GM21717 (cell line): Measurements from ENCODE around the gene HPSE2.

Experiments used
- ATAC-seq: cut with Tn5 transposase; IDR thresholded peaks from one replicate; pipeline ENCODE4 v1.9.1; 2021; ENCODE audit warnings: mild to moderate bottlenecking, moderate library complexity; ENCODE audit not compliant: unreplicated experiment

Gene HPSE2

DNA sequence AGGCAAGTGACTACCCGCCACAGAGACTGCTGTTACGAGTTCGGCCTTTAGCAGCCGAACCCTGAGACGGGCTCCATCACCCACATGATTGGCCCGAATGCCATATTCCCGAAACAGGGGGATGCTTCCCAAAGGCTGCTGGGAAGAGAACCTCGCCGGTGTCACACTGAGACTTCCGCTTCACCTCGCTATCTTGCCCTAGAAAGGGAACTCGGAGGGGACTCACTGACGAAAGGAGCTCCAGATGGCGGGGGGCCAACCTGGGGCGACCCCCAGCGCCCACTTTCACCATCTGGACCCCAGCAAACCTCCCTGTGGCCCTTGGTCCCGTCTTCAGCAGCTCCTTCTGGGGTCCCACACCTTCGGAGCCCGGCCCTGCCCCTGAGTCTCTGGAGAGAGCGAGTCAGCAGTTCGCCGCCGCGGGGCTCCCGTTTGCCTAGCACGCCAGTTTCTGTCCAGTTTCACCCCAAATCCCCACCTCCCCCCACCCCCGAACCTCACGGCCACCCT lies 789.4 kb downstream of the HPSE2 start:
- ATAC-seq: peak; percentile 26

DNA sequence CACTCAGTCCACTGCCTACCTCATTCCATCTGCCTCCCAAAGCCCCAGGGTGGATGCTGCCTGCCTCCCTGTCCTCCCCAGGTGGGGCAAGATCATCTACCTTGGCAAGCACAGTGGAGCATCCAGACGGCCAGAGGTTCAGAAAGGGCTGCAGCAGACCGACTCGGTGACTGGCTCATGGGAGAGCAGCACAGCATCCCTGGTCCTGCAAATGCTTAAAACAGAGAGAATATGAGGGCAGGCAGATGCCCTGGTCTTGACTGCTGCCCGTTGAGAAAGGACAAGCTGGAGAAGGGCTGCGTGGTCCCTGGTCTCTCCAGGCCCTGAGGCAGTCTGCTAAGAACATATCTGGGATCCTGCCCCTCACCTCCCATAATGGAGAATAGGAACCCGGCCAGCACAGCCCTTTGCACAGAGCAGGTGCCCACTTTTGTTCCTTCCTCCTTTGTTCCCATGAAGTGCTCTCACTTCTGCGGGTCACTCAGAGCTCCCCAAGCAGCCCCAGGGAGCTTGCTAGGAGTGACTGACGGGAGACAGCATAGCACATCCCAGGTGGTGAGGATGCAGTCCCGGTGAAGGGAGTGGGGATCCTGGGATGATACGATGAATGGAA lies 790.3 kb downstream of the HPSE2 start:
- no peak for ATAC-seq

DNA sequence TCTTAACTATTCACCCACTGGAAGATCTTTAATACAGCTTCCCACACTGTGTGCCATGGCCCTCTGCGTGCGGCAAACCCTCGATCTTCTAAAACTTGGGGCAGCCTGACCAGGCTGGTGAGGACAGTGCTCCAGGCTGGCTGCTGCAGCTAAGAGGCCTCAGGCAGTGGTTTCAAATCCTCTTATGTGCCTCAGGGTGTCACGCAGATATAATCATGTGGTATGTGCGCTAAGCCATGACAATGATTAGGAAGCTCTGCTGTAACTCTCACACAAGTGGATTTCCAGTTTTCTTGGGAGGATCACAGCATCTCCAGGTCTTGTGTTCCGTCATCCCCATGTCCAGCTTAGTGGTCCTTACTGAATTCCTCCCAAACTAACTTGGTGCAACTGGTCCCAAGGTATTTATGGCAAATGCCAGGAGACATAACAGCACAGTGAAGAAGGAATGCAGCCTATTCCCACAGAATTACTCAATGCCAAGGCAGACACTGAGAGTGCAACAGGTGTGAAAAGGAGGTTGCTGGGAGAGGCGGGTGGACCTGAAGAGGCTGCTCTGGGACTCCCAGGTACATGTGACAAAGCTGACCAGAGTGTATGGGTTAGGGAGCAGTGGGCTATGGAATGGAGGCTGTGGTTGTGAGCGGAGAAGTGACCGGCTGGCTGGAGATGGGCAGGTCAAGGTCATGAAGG lies 791.2 kb downstream of the HPSE2 start:
- no peak for ATAC-seq

DNA sequence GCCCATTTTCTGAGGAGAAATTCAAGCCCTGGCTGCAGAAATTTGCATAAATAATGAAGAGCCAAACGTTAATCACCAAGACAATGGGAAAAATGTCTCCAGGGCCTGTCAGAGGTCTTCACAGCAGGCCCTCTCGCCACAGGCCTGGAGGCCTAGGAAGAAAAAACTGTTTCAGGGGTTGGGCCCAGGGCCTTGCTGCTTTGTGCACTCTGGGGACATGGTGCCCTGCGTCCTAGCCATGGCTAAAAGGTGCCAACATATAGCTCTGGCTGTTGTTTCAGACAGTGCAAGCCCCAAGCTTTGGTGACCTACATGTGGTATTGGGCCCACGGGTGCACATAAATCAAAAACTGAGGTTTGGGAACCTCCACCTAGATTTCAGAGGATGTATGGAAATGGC lies 796.9 kb downstream of the HPSE2 start:
- no peak for ATAC-seq

DNA sequence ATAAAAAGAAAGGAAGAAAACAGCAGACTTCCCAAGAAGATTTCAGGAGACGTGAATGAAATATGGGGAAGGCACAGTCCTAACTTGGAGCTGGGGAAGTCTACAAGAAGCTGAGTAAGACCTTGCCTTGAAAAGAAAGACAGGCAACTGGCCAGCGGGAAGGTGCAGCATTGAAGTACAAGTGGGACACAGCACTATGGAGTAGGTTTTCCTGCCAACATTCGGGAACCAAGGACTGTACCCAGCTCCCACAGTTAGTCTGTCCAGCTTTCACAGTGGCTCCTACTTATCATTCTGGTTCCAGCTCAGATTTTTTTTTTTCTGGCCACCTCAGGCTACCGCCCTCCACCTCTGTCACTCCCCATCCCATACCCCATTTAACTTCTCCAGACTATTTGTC lies 798.9 kb downstream of the HPSE2 start:
- no peak for ATAC-seq

DNA sequence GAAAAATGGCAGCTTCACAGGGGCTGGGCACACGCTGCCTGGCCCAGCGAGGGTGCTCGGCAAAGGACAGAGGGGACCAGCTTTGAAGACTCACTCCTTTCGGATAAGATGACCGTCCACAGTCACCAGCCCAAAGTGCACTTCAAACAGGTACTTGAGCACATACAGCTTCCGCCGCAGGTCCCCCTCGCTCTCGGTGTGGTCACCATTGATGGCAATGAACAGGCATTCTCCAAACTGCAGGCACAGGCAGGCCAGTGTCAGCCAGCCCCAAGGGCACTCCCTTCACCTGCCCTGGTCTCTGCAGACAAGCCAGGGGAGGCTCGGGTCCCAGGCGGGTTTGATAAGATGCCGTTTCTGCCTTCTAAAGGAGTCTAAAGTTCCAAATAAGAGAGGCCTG lies 800.5 kb downstream of the HPSE2 start:
- ATAC-seq: no peak

DNA sequence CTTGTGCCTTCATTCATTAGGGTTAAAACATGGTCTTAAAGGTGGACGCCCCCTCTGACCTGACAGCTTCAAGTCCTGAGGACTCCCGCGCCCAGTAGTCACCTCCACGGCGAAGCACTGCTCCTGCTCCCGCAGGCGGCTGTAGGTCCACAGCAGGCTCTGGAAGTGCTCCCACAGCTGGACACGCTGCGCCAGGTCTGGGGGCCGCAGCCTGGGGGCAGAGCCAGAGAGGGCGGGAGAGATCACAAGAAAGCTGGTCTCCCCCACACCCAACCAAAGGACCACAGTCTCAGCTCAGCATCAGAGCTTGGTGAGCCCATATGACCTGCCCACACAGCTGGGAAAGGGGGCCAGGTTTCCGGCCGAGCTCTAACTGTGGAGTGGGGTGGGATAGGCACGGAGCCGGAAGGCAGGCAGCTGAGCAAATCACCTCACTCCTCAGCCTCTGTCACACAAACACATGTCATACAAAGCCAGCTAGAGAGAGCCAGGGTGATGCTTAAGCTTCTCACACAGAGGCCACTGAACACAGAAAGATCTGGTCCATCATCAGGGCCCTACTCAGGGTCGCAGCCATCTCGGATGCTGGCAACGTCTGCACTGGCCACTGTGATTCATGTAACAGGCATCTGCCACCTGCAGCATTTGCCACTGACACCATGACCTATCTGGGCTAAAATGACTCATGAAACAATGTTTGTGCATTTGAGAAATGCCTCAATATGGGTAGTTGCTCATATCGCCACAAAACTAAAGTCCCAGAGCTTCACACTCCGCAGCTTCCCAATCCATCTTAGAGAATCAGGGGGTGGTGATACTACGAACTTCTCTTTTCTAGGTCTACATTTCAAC lies 801.5 kb downstream of the HPSE2 start:
- ATAC-seq: no peak

DNA sequence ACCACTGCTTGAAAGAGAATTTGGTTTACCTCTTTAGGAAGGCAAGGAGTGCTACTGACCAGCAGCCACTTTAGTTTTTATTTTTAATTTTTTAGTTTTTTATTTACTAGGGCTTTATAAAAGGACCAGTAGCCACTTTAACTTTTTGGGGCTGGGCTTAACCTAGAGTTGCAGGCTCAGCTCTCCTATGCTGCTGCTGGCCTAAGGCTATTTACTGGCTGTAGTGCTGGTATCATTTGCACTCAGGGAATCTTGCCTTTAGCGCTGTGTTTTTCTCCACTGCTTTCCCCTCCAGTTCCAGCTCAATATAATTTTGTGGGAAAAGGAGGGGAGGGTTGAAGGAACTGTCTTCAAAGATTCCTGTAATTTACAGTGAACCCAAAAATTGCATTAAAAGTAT lies 802.3 kb downstream of the HPSE2 start:
- no peak for ATAC-seq

DNA sequence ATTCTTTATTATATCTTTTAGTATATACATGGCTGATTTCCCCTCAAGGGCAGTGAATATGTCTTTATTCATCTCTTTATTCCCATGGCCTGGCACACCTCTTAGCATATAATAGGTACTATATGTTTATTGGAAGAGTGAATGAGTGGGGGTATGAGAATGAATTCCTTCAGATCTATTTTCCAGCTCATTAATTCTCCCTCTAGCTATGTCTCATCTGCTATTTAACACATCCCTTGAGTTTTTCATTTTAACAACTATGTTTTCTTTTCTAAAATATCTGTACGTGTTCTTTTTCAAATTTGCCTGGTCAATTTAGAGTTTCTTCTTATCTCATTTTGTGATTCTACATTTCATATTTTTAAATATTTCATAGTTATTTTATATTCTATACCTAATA lies 803.3 kb downstream of the HPSE2 start:
- ATAC-seq: no peak

DNA sequence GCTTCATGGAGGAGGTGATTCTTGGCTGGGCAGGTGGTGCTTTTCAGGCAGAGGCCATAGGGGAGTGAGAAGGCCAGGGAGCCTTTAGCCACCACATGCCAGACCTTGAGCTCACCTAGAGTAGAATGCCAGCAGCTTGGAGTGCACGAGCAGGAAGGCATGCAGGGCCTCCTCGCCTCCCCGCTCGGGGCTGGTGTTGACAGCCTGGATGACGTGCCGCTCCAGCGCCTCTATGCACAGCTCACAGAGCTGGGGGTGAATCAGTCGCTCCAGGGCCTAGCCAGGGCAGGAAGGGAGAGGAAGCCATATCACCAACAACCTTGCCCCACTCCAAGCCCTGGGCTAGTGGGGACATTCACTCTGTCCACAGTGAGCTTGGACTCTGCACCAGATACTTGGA lies 804.6 kb downstream of the HPSE2 start:
- ATAC-seq: no peak

DNA sequence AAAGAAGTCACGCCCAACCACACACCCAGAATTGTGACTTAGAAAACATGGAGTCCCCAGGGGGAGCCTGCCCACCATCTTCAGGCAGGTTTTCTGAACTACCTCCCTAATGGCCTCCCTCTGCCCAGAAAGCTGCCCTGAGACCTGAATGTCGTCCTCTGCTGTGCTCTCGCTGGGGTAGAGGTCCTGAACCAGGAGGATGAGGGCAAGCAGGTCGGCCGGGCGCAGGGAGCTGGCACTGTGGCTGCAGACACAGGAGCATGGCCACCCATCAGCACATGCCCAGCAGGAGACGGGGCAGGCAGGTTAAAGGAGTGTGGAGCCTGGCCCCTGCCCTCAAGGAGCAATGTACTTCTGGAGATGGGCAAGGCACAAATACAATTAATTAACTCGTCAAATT lies 805.2 kb downstream of the HPSE2 start:
- ATAC-seq: no peak

DNA sequence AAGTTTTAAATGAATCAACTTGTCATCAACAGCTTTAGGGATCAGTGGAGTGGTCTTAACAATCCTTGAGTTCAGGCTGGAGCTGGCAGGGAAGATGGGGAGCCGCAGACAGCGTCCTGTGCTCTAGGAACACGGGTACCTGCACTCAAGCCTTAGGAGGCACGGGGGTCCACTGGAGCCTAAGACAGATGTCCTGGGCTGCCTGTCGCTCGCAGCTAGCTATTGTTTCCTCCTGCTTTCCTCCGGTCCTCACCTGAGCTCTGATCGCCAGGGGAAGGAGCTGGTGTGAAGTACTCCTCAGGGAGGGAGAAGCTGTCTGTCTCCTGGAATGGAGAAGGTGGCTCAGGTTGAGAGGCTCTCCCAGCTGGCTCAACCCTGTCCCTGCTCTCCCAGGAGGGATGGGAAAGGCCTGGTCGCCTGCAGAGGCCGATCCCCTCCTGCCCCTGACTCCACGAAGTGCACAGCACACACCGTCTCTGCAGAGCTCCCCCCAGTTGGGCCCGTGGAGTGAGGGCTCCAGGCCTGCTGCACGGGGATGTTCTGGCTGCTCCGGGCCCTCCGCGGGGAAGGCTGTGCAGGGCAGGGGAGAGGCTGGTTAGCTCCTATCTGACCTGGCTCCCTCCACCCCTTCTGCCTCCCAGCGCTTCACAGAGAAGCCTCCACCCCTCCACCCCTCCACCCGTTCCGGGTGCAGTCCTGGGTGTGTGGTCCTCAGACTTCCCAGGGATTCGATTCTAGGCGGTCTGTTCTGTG lies 806.2 kb downstream of the HPSE2 start:
- no peak for ATAC-seq

DNA sequence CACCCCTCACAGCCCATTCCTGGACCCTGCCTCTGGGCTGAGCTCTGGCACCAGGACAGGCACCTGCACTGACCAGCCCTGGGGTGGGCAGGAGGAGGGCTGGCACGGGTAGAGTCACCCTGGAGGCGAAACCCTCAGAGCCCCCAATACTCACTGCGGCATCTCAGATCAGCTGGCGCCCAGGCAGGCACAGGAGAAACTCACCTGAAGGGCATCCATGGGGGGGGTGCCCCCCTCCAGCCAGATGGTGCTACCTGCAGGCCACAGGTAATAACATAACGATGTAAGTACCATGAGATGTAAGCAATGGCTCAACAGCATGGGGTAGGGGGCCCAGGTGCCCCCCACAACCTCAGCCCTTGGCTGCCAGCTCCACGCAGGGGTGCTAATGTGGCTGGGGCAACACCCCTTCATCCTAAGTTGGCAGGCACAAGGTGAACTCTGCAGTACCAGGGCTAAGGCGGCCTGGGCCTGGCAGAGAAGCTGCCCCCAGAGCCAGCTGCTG lies 808.6 kb downstream of the HPSE2 start:
- ATAC-seq: no peak

DNA sequence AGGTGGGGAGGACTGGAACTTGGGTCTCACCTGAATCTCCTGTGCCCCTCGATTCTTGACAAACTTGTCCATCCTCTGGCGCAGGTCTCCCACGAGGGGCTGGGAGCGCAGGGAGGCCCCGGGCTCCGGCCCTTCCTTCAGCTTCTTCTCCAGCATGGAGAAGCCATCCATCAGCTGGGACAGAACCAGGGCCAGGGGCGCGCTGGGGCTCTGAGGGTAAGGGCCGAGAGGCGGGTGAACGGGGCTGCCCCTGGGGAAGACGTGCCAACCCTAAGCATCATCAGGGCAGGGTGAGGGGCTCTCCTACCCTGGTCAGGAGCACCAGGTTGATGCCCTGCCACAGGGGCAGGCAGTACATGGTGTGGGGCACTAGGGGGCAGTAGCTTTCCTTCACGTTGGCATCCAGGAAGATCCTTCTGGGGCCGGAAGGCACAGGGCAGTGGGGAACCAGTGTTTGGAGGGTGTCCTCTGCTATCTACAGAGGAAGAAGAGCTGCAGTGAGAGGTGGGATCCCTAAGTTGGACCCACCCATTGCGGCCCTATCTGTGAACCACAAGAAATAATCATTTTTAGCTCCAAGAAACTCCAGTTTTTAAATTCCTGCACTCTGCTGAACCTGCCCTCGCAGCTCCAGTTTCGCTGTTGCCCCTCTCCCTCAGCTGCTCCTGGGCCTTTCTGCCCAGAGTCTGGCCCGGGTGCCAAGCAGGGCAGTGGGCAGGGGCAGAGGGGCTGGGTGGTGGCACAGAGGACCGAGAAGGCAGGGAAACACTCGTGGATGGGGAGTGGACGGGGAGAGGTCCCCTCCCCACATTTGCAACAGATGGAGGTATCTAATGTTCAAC lies 809.9 kb downstream of the HPSE2 start:
- peak; percentile 65 for ATAC-seq

DNA sequence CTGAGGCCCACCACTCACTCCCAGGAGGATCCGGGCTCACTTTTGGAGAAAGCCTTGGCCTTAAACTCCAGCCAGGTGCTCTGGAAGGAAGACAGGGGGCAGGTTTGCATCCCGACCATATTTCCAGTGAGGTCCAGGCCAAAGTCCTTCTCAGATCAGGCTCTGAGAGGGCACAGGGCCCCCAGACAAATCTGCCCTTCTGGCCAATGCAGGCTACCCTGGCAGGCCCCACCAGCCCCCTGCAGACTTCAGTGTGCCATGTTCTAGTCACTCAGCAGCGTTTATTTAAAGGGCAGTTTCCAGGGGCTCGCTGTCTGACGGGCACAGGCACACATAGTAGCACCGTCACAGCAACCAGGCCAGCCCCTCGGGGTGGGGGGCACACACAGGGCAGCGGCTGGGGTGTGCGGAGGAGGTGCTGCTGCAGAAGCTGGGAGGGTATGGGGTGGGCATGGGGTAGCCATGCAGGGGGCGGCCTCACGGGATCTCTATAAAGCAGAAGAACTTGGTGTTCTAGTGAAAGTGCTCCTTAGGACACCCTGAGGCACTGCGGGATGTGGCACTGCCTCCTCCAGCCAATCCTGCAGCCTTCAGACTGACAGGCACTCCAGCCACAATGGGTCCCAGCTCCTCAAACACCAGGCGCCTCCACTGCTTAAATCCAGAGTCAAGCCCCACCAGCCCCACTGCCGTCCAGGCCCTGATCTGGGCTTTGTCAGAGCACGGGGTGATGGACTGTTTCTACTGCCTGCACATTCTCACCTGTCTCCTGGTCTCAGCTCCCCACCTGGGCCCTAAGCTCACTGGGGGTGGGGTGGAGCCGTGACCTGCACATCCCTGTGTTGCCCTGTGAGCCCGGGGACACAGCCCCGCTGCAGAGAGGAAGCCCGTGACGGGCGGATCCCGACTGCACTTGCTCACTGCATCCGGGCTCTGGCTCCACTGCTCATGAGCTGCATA lies 811.1 kb downstream of the HPSE2 start:
- no peak for ATAC-seq

DNA sequence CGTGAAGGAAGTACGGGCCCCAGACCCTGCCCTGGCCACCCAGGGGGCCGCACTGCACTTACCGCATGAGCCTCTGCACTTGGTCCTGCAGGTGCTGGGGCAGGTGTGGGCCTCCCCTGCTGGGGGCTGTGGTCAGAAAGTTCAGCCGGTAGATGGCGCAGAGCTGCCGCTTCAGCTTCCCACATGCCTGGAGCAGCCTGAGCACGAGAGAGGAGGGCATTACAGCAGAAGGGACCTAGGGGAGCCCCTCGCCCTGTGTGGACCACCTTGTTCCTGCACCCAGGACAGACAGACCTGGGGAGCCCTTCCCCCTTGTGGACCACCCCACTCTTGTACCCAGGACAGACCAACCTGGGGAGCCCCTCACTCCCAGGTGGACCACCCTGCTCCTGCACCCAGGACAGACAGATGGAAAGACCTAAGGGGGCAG lies 811.9 kb downstream of the HPSE2 start:
- no peak for ATAC-seq

DNA sequence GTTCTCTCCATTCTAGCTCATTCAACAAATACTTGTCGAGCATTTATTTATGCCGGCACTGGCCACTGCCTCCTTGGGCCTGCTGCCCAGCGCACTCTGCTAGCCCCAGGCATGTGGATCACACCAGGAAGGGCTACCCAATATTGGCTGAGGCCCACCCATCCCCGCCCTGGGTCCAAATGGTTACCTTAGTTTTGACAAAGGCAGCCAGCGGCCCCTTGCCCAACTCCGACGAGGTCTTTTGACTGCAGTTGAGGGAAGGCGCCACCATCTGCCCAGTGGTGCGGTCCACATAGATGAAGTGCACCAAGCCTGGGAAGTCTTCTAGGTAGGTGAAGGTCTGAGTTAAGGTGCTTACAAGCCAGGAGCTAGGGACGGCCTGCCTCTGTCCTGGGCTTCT lies 813.5 kb downstream of the HPSE2 start:
- ATAC-seq: no peak

DNA sequence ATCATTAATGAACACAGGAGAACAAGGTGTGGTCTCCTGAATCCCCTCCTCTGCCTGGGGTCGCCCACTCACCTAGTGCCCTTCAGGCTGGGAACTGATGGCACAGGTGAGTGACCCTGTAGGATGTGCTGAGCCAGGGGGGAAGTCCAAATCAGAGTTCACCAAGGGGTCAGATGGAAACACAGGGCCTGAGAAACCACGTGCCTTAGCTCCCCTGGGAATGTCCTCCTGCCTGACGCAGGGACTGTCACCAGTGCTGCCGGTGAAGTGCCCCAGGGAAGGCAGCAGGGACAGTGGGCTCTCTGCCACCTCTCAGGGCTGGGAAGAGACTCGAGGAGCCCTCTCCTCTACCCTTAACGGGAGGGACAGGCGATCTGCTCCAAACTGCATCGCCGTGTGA lies 814.9 kb downstream of the HPSE2 start:
- no peak for ATAC-seq
